Left colon (tissue), 2 donors: ENCODE results near the gene SPI1. TPM values are rescaled to one million over a fixed set of nuclear protein-coding genes. Genes with fewer than 3 reads are reported as not detected.
"Not testable (repeated sequence)": the region's sequence is repeated elsewhere in the genome, so short reads cannot be mapped to it uniquely, and the experiment has no call there.

Experiments used
- ATAC-seq: fragments of 200-7000 bp; cut with Tn5 transposase; one replicate; pipeline ENCODE4 v1.9.1; 2020; ENCODE audit warnings: mild to moderate bottlenecking, moderate library complexity
- DNase-seq, 2 donors: peaks; one replicate each; pipeline ENCODE4 v3.0.0-alpha.2; 2020
- intact Hi-C, 2 donors: fragments of 100-400 bp; cut with DNase I in 1 of 2; cut with micrococcal nuclease in 1 of 2; formaldehyde crosslinking; loops; one replicate each; pipeline versions ENCODE4 v1.11.2 to v1.14.0; 2022; cut with DNase I, micrococcal nuclease
- total RNA-seq, 2 donors: library from RNA; stranded (reverse); fragmentation: NEBNext Ultra II Directional; extraction: Animal tissue kit (Norgen Biotek cat#: 25700); gene quantifications; one replicate each; pipeline ENCODE4 v1.2.1, GENCODE V29; 2021
- donor health status: DM: no; HTN: no; CAD: no.
- donor health status: DM: yes; HTN: yes; CAD: no.

The SPI1 gene
- total RNA-seq, 2 donors from 2014 or later = 5.0 to 15.8 TPM

GRCh38 chr11:47333886-47334443 lies 44.4 kb downstream of the SPI1 start:
- intact Hi-C loops = no loop called here
- ATAC-seq (no peak), DNase-seq (no peak)

- no peak for DNase-seq
- intact Hi-C loops = no loop called here
Observed at GRCh38 chr11:47333526-47333845, 44.9 kb downstream of the SPI1 start.

DNA sequence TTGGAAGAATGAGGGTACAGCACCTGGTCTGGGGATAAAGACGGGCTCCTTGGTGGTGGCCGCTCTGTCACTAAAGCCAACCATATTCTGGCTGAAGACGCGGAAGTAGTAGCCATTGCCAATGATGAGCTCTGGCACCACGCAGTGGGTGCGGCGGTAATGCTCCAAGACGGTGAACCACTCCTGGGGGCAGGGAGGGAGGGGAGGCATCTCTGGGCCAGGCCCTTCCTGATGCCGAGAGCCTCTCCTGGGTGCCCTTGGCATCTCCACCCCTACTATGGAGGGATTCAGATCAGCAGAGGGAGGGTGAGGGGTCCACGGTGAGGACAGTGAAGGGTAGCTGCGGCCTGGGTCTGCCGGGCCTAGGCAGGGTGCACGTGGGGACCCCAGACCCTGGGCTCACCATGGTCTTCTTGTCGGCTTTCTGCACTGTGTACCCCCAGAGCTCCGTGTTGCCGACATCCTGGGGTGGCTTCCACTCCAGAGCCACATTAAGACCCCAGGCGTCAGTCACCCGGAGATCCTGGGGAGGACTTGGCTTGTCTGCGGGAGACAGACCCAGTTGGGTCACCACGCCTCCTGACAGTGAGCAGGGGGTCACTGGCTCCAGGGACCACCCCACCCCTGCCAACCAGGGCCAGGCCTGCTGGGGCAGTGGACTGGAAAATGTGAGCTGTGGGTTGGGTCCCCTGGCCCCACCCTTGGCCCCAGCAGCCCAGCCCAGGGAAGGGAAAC lies 45.4 kb downstream of the SPI1 start:
- ATAC-seq = no peak
- intact Hi-C loops = no loop called here
- no peak for DNase-seq

More at GRCh38 chr11:47333526-47333845, 44.9 kb downstream of the SPI1 start:
- no peak for ATAC-seq

DNA sequence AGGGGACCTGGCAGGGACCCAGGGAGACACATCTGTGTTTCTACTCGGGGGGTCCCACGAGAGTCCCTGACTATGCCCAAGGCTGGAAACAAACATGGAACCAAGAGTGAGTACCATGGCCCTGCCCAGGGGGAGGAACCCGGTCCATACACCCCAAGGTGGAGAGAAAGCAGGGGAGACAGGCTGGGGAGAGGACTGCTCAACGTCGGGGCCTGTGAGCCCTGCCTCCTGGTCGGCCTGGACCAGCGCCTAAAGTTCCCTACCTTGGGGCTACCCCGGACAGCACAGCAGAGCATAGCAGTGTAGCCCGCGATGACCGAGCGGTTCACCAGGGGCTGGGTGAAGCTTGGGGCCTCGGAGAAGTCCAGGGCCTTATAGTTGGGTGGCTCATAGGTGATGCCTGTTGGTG lies 46.0 kb downstream of the SPI1 start:
- no peak for ATAC-seq
- intact Hi-C loops = no loop called here
- no peak for DNase-seq

GRCh38 chr11:47331454-47332302 lies 46.7 kb downstream of the SPI1 start:
- peak; percentile 68 to 85 for DNase-seq
- intact Hi-C loops = no loop called here
- peak; percentile 93 for ATAC-seq

- peak; percentile 14 for ATAC-seq
- no peak for DNase-seq
- intact Hi-C loops = no loop called here
Observed at GRCh38 chr11:47329987-47330931, 48.1 kb downstream of the SPI1 start.

- DNase-seq = no peak
- no peak for ATAC-seq
Observed at GRCh38 chr11:47329431-47329986, 48.8 kb downstream of the SPI1 start.

GRCh38 chr11:47328449-47329390 lies 49.6 kb downstream of the SPI1 start:
- ATAC-seq (no peak), DNase-seq (peak in 1 of 2 donors; percentile 28)
- intact Hi-C loops = no loop called here

More at GRCh38 chr11:47329431-47329986, 48.8 kb downstream of the SPI1 start:
- intact Hi-C loops = no loop called here

- intact Hi-C loops = no loop called here
- ATAC-seq (no peak), DNase-seq (no peak)
Observed at GRCh38 chr11:47327949-47328348, 50.4 kb downstream of the SPI1 start.

GRCh38 chr11:47327025-47327424 lies 51.3 kb downstream of the SPI1 start:
- DNase-seq (no peak), ATAC-seq (no peak)
- intact Hi-C loops = no loop called here

- DNase-seq (no peak), ATAC-seq (no peak)
- intact Hi-C loops = no loop called here
Observed at GRCh38 chr11:47326198-47326597, 52.1 kb downstream of the SPI1 start.

- peak in 1 of 2 donors; percentile 54 for DNase-seq
- intact Hi-C loops = no loop called here
- ATAC-seq = peak; percentile 50
Observed at GRCh38 chr11:47325271-47326041, 52.9 kb downstream of the SPI1 start.

DNA sequence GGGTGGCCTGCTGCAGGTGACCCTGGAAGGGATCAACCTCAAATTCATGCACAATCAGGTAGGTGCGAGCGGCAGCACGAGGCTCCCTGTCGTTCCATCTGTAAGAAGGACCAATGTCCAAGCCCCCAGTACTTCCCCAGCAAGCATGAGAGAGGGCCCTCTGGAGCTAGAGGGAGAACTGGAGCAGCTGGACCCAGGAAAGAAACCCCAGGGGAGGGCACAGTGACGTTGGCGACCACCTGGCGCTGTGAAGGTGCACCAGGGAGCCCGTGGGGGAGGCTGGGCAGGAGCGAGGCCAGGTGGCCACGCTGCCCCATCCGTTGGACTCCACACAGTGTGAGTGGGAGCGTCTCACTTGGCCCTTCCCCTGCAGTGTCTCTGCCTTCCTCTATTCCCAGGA lies 53.8 kb downstream of the SPI1 start:
- intact Hi-C loops = no loop called here
- ATAC-seq = no peak
- no peak for DNase-seq

GRCh38 chr11:47318166-47318565 lies 60.2 kb downstream of the SPI1 start:
- intact Hi-C loops = no loop called here
- no peak for DNase-seq

DNA sequence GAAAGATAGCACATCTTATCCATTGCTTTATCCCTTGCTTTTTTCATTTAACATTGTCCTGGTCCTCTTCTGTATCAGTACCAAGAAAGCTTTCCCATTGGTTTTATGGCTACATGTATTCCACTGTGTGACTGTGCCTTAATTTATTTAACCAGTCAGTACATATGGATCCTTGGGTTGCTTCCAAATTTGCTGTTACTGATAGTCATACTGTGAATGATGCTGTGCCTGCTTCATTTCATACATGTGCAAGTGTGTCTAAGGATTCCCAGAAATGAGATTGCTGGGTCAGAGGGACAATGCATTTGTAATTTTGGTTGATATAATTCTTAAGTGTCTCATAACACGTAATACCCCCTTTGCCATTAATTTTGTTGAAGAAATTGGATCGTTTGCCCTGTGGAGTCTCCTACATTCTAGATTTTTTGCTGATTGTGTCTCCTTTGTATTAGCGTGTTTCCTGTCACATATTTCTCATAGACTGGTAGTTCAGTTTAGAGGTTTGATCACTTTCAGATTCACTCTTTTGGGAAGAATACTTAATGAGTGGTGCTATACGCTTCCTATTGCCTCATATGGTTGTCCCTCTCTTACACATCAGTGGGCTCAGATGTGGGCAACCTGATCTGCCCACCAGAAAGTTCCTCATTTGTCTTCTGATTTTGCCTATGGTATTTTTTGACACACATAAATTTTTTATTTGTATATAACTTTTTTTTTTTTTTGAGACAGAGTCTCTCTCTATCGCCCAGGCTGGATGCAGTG lies 61.1 kb downstream of the SPI1 start:
- DNase-seq = no peak
- intact Hi-C loops = no loop called here
- ATAC-seq = no peak

More at GRCh38 chr11:47318166-47318565, 60.2 kb downstream of the SPI1 start:
- no peak for ATAC-seq

- intact Hi-C loops, DNase-seq, ATAC-seq: not testable (repeated sequence)
Observed at GRCh38 chr11:47316501-47316900, 61.8 kb downstream of the SPI1 start.
